Stimulated activated effector memory CD8-positive, alpha-beta T cell treated with anti-CD3 and anti-CD28 coated beads, Interleukin-12 subunit alpha, Interleukin-12 subunit beta, amount 100 ng/mL, for 72 hours (primary cell): ENCODE data around the gene PDE3B.
"Not testable (repeated sequence)": the region's sequence is repeated elsewhere in the genome, so short reads cannot be mapped to it uniquely, and the experiment has no call there.

Source experiments
- ATAC-seq: fragments of 150-1000 bp; cut with Tn5 transposase; 2 replicates; pipeline ENCODE4 v1.10.0; 2021
- DNase-seq, 2 donors: peaks; one replicate each; pipeline ENCODE4 v3.0.0; 2021 to 2022; ENCODE audit warnings: low spot score in 2 of 2
- H3K27ac Mint-ChIP-seq: one replicate; pipeline ENCODE4 v1.8.0; 2022; ENCODE audit warnings: mild to moderate bottlenecking, mixed read lengths
- H3K36me3 Mint-ChIP-seq: one replicate; pipeline ENCODE4 v1.8.0; 2022; ENCODE audit warnings: mild to moderate bottlenecking, mixed read lengths
- H3K4me1 Mint-ChIP-seq: one replicate; pipeline ENCODE4 v1.8.0; 2022; ENCODE audit warnings: mixed read lengths
- H3K4me3 Mint-ChIP-seq: one replicate; pipeline ENCODE4 v1.8.0; 2022; ENCODE audit warnings: mild to moderate bottlenecking, mixed read lengths
- H3K9me3 Mint-ChIP-seq: one replicate; pipeline ENCODE4 v1.8.0; 2022; ENCODE audit warnings: mixed read lengths

The PDE3B gene

GRCh38 chr11:14821031-14821430, 177.4 kb downstream of the PDE3B start:
- no peak for ATAC-seq
- H3K36me3 Mint-ChIP-seq: peaks cover 28% of the 10 kb centered on the region

GRCh38 chr11:14826600-14826999, 183.0 kb downstream of the PDE3B start:
- Mint-ChIP-seq H3K4me1 (peaks cover 22% of the 10 kb centered on the region), H3K27ac (peak overlapping the region; percentile 8), H3K36me3 (peaks cover 14% of the 10 kb centered on the region), H3K9me3 (peaks cover 29% of the 10 kb centered on the region), H3K4me3 (no peak overlapping the region)
- ATAC-seq (peak; percentile 67), DNase-seq (no peak)

More at GRCh38 chr11:14821031-14821430, 177.4 kb downstream of the PDE3B start:
- Mint-ChIP-seq H3K9me3 (peaks cover 13% of the 10 kb centered on the region), H3K4me3 (no peak overlapping the region), H3K27ac (no peak overlapping the region), H3K4me1 (peaks cover 8% of the 10 kb centered on the region)
- no peak for DNase-seq

GRCh38 chr11:14835496-14836492, 192.2 kb downstream of the PDE3B start:
- Mint-ChIP-seq H3K27ac (no peak overlapping the region), H3K36me3 (peaks cover 53% of the 10 kb centered on the region), H3K4me1 (peaks cover 9% of the 10 kb centered on the region), H3K4me3 (no peak overlapping the region), H3K9me3 (no peaks in the 10 kb centered on the region)
- no peak for DNase-seq
- peak; percentile 82 for ATAC-seq

- Mint-ChIP-seq H3K27ac (no peak overlapping the region), H3K4me1 (peaks cover 5% of the 10 kb centered on the region), H3K36me3 (peaks cover 47% of the 10 kb centered on the region), H3K4me3 (no peak overlapping the region), H3K9me3 (peaks cover 2% of the 10 kb centered on the region)
- DNase-seq (no peak), ATAC-seq (no peak)
Observed at GRCh38 chr11:14842002-14842401, 198.4 kb downstream of the PDE3B start.

GRCh38 chr11:14852571-14853177, 209.1 kb downstream of the PDE3B start:
- no peak for ATAC-seq
- Mint-ChIP-seq H3K4me1 (peaks cover 9% of the 10 kb centered on the region), H3K27ac (no peak overlapping the region), H3K4me3 (no peak overlapping the region), H3K36me3 (peaks cover 26% of the 10 kb centered on the region), H3K9me3 (peaks cover 3% of the 10 kb centered on the region)
- no peak for DNase-seq

- Mint-ChIP-seq H3K27ac (no peak overlapping the region), H3K36me3 (peaks cover 30% of the 10 kb centered on the region), H3K4me1 (peaks cover 9% of the 10 kb centered on the region), H3K4me3 (no peak overlapping the region), H3K9me3 (peaks cover 3% of the 10 kb centered on the region)
- no peak for ATAC-seq
- DNase-seq: no peak
Observed at GRCh38 chr11:14854057-14854456, 210.5 kb downstream of the PDE3B start.

GRCh38 chr11:14855890-14856289, 212.3 kb downstream of the PDE3B start:
- Mint-ChIP-seq H3K36me3 (peaks cover 34% of the 10 kb centered on the region), H3K9me3 (peaks cover 3% of the 10 kb centered on the region), H3K4me3 (no peak overlapping the region), H3K27ac (peak overlapping the region; percentile 13), H3K4me1 (peaks cover 7% of the 10 kb centered on the region)
- ATAC-seq (no peak), DNase-seq (no peak)

GRCh38 chr11:14857621-14858020, 214.0 kb downstream of the PDE3B start:
- H3K4me1 Mint-ChIP-seq: no peaks in the 10 kb centered on the region
- no peak overlapping the region for H3K27ac Mint-ChIP-seq
- no peak for DNase-seq
- H3K36me3 Mint-ChIP-seq: peaks cover 50% of the 10 kb centered on the region
- peaks cover 3% of the 10 kb centered on the region for H3K9me3 Mint-ChIP-seq
- no peak overlapping the region for H3K4me3 Mint-ChIP-seq
- no peak for ATAC-seq

- Mint-ChIP-seq H3K36me3 (peaks cover 50% of the 10 kb centered on the region), H3K9me3 (peaks cover 3% of the 10 kb centered on the region), H3K4me3 (no peak overlapping the region), H3K4me1 (no peaks in the 10 kb centered on the region), H3K27ac (no peak overlapping the region)
- DNase-seq (no peak), ATAC-seq (peak; percentile 75)
Observed at GRCh38 chr11:14858404-14858803, 214.8 kb downstream of the PDE3B start.

GRCh38 chr11:14860511-14860910, 216.9 kb downstream of the PDE3B start:
- ATAC-seq: no peak
- Mint-ChIP-seq H3K4me3 (no peak overlapping the region), H3K36me3 (peaks cover 54% of the 10 kb centered on the region), H3K4me1 (peaks cover 7% of the 10 kb centered on the region), H3K27ac (no peak overlapping the region), H3K9me3 (peaks cover 8% of the 10 kb centered on the region)
- DNase-seq: no peak

- Mint-ChIP-seq H3K27ac (no peak overlapping the region), H3K36me3 (peaks cover 50% of the 10 kb centered on the region)
Observed at GRCh38 chr11:14861680-14862079, 218.1 kb downstream of the PDE3B start.

GRCh38 chr11:14863775-14864174, 220.2 kb downstream of the PDE3B start:
- not testable (repeated sequence) for H3K9me3 Mint-ChIP-seq, DNase-seq, H3K4me1 Mint-ChIP-seq, ATAC-seq, H3K27ac Mint-ChIP-seq, H3K4me3 Mint-ChIP-seq
- H3K36me3 Mint-ChIP-seq: peaks cover 54% of the 10 kb centered on the region

More at GRCh38 chr11:14861680-14862079, 218.1 kb downstream of the PDE3B start:
- Mint-ChIP-seq H3K4me1 (peaks cover 7% of the 10 kb centered on the region), H3K9me3 (peaks cover 6% of the 10 kb centered on the region), H3K4me3 (no peak overlapping the region)
- DNase-seq: no peak
- no peak for ATAC-seq

- DNase-seq (no peak), ATAC-seq (no peak)
- Mint-ChIP-seq H3K9me3 (no peaks in the 10 kb centered on the region), H3K27ac (peak overlapping the region; percentile 10), H3K4me1 (peaks cover 4% of the 10 kb centered on the region), H3K36me3 (peaks cover 57% of the 10 kb centered on the region), H3K4me3 (no peak overlapping the region)
Observed at GRCh38 chr11:14872032-14872431, 228.4 kb downstream of the PDE3B start.

GRCh38 chr11:14873632-14874031, 230.0 kb downstream of the PDE3B start:
- Mint-ChIP-seq H3K27ac (no peak overlapping the region), H3K9me3 (no peaks in the 10 kb centered on the region), H3K4me3 (no peak overlapping the region), H3K36me3 (peaks cover 63% of the 10 kb centered on the region), H3K4me1 (peaks cover 4% of the 10 kb centered on the region)
- ATAC-seq: no peak
- no peak for DNase-seq

GRCh38 chr11:14875163-14875562, 231.6 kb downstream of the PDE3B start:
- Mint-ChIP-seq H3K4me1 (peaks cover 4% of the 10 kb centered on the region), H3K4me3 (no peak overlapping the region)

More at GRCh38 chr11:14875163-14875562, 231.6 kb downstream of the PDE3B start:
- no peak for DNase-seq
- peaks cover 55% of the 10 kb centered on the region for H3K36me3 Mint-ChIP-seq
- H3K9me3 Mint-ChIP-seq: no peaks in the 10 kb centered on the region
- ATAC-seq: no peak
- no peak overlapping the region for H3K27ac Mint-ChIP-seq
